ENCODE results near the gene EGFLAM.

Gene EGFLAM

DNA sequence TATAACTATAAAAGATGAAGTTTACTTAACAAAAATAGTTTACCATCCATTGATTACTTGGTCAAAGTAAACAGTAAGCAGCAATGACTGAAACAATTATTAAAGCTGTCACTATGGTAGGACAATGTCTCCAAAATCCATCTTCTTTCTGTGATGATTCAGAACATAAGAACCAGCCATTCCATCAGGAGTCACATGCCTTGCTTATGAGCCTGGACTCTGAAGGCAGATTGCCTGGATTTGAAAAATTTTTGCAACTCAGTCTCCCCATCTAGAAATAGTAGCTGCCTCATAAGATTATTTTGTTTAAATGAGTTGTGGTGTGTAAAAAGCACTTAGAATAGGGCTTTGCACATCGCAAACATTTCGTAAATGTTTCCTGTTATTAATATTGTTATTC, 161.9 kb downstream of the EGFLAM start:
- TF ChIP-seq ZNF274 (IDR thresholded peaks at IDR 0.05; ENCODE audit: low read depth, low read length), result no peak
- no peak overlapping the region for H3K4me3 ChIP-seq (ENCODE audit: low read length)

DNA sequence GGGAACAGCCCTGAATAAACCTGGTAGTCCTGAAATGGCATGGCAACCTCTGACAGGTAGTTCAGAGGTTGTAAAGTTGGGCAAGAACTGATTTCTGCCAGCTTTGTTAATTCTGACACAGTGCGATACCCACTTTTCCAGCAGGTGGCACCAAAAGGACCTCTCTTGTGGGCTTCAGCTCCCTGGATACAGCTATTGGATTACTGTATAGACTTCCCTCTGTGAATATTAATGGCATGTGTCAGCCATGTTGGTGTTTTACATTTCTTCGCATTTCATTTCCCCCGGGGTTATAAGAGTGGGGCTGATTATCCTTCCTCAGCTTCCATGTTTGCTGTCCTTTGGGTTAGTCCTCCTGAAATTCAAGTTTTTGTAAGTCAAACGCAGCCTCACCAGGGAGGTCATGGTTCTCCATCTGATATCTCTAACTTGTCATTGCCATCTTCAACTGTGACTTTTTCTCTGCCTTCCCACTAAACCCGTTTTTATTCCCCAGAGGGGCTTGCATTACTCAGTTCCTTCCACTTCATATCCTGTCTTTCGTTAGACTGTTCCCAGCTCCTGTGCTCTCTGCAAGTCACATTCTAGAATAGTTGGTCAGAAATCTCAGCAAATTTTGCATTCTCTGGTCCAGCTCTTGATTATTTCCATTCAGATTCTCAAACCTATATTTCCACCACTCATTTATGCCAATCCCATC, 162.5 kb downstream of the EGFLAM start:
- no peak overlapping the region for H3K4me3 ChIP-seq (ENCODE audit: low read length)
- no peak for TF ChIP-seq ZNF274 (IDR thresholded peaks at IDR 0.05; ENCODE audit: low read depth, low read length)

DNA sequence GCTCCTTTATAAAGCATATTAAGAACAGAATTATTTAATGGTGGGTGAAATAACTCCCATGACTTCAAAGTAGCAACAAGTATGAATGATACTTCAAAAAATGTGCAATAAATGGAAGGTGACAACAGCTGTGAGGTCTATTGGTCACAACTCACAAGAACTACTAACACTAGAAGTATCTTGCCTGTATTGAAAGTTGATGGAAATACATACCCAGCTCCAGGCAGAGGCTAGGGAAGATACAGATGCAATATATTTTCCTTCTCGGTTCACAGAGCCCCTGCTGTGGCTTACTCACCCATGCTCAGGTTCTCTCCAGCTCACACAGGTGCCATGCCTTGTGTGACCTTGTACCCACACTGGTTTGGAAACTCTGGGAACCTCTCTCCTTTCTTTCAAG, 164.3 kb downstream of the EGFLAM start:
- no peak for TF ChIP-seq ZNF274 (IDR thresholded peaks at IDR 0.05; ENCODE audit: low read depth, low read length)
- no peak overlapping the region for H3K4me3 ChIP-seq (ENCODE audit: low read length)

DNA sequence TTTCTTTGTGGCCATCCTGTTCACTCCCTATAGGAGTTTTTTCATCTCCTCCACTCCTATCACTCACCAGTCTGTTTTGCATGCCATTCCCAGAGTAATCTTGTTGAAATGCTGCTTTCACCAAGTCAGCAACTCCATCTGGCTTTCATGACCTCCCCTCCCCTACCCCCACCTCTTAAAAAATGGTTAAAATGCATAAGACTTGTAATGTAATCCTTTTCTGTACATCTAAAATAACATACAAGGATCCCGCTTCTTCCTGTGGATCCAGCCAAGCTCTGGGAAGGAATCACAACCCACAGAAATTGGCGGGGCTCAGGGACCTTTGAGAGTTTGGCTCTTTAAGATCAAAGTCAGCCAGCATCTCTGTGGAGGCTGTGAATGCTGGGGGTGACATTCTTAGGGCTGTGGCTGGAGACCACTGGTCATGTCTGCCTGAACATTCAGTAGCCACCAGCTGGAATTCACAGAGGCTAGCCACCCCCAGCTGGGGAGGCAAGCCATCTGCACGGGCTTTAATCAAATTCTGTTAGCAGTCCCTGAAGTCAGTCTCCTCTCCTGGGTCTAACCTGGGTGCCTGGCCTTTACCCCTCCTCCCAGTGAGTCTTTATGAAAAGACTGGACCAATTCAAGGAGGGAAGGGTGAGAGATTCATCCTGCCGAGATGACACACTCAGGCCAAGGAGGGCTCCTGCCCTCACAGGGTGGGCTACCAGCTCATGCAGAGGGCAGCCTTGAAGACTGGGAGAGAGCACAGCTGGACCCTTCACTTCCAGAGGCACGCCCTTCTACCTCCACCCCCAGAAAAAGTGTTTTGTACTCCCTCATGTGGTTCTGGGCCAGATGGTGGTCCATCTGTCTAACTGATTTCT, 165.2 kb downstream of the EGFLAM start:
- H3K4me3 ChIP-seq (ENCODE audit: low read length), result no peak overlapping the region
- TF ChIP-seq ZNF274 (IDR thresholded peaks at IDR 0.05; ENCODE audit: low read depth, low read length), result no peak

DNA sequence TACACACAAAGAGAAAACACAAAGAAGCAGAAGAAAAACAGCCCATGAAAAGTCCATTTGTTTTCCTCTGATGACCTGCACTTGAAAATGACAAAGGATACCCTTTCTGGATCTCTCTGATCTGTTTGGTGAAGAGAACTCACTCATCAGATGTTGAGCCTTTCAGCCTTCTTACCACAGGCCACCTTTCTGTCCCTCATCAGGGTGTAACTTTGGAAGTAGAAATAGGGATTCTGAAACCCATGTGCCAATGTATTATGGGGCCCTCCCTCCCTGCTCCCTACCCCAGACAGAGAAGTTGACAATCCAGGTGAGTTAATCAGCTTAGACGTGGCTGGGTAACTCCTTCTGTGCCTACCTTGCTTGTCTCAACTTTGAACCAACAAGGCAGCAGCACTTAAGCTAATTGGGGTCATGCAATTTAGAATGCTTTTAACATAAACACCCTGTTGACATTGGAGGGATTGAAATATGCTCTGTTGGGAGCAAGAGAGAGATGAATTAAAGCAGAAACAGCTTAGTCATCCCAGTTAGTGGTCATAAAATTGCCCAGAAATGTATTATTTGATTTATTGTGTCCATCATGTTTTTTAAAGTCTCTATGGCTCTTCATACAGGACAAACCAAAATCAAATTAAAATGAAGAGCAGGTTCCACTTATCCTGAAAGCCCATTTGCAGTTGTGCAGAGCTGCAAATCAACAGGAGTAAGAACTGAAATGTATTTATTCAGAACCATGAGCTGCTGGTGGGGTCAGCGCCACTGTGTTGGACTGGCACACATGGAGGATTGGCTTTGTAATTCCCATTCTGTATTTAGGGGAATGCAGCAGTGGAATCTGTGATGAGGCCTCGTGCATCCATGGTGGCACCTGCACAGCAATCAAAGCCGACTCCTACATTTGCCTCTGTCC, 166.0 kb downstream of the EGFLAM start:
- H3K4me3 ChIP-seq (ENCODE audit: low read length), result no peak overlapping the region

DNA sequence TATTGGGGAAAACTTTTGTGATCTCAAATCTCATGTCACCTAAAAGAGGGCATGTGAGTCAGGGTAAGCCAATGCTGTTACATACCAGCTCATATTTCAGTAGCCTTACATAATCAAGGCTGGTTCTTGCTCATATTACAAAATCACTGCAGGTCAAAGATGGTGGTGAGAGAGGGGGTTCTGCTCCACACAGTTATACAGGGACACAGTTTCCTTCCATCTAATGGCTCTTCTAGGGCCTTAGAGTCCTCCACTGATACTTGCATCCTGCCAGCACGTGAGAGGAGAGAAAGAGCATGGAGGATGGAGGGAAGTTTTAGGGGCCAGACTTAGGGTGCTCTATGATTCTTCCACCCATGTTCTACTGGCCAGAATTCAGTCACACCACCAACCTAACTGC, 168.1 kb downstream of the EGFLAM start:
- no peak for TF ChIP-seq ZNF274 (IDR thresholded peaks at IDR 0.05; ENCODE audit: low read depth, low read length)
- no peak overlapping the region for H3K4me3 ChIP-seq (ENCODE audit: low read length)

More for the DNA sequence above, 166.0 kb downstream of the EGFLAM start:
- TF ChIP-seq ZNF274 (IDR thresholded peaks at IDR 0.05; ENCODE audit: low read depth, low read length), result no peak

DNA sequence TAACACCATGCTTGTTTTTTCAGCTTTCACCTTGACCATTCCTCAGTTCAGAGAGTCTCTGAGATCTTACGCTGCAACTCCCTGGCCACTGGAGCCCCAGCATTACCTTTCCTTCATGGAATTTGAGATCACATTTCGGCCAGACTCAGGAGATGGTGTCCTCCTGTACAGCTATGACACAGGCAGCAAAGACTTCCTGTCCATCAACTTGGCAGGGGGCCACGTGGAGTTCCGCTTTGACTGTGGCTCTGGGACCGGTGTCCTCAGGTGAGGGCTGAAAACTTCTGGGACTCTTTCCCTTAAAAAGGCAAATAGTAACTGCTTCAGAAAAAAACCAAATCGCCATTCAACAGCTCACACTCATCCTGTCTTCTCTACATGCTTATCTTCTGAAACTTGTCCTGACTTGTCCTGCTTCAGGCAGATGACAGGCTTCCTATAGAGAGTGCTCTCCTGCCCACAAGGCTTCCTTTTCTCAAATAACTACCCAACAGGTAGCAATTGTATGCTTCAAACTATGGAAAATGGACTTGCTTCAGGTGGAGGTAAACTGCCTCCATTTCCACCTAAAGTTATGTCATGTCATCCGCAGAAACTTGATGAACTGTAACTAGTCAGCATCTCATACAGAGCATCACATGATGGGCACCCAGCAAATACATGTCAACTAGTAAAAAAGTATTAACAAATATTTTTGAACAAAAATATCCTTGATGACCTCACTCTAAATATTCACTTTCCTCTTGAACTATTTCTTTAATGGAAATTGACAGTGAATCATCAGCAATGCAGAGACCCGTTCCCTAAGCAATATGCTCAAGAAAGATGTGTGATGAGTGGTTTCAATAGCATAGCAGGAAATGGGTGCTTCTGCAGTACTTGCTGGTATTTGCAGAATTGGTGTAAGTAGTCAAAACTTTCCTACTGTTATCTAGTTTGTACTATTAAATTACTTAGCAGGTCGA, 168.9 kb downstream of the EGFLAM start:
- no peak for TF ChIP-seq ZNF274 (IDR thresholded peaks at IDR 0.05; ENCODE audit: low read depth, low read length)
- no peak overlapping the region for H3K4me3 ChIP-seq (ENCODE audit: low read length)

DNA sequence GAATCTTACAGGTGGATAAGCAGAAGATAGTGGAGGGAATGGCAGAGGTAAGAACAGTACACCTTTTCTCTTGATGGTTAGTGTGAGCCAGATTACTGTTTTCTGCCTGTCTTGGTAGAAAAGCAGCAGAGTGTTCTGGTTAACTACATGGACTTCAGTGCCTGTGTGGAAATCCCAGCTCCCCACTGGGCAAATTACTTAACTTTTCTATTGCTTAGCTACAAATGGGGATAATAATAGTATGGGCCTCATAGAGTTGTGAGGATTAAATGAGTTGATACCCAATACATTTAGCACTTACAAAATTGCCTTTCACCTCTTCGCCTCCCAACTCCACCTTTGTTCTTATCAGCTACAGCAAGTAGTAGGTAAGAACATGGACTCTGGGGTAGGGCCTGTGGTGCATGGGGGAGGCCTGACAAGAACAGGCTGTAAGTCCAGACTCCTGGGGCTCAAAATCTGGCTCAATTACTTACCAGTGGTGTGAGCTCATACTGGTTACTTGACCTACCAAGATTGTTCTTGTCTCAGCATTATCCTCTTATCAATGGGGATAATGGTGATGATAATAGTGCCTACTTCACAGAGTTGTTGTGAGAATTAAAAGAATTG, 173.0 kb downstream of the EGFLAM start:
- H3K4me3 ChIP-seq (ENCODE audit: low read length), result no peak overlapping the region
- TF ChIP-seq ZNF274 (IDR thresholded peaks at IDR 0.05; ENCODE audit: low read depth, low read length), result no peak

DNA sequence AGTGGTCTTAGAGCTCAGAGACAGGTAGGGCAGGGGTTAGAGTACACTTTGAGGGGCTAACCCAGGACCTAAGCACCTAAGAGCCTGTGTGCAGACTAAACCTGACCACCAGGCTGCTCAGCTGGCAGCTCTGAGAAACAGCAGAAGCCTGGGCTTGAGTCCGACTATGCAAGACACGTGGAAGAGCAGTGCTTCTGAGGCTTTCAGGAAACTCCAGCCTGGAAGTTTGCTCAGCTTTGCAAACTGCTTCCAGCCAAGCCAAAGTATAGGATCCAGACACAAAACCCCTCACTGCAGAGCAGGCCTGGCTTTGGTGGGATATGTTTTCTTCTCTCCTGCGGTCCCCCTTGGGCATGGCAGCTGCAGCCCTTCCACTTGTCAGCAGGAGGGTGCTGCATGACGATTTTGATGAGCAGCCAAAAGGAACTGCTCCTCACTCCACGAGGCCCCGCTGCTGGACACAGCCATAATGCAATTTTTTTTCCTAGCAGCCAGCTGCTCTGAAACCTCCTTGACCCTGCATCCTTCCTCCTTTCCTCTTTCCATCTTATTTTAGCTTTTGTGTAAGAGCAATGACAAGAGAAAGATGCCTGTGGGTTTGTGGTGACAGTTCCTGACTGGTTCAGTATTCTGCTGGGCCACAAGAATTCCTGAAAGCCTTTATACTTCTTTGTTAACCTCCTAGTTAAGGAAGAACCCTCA, 175.0 kb downstream of the EGFLAM start:
- no peak overlapping the region for H3K4me3 ChIP-seq (ENCODE audit: low read length)
- no peak for TF ChIP-seq ZNF274 (IDR thresholded peaks at IDR 0.05; ENCODE audit: low read depth, low read length)

DNA sequence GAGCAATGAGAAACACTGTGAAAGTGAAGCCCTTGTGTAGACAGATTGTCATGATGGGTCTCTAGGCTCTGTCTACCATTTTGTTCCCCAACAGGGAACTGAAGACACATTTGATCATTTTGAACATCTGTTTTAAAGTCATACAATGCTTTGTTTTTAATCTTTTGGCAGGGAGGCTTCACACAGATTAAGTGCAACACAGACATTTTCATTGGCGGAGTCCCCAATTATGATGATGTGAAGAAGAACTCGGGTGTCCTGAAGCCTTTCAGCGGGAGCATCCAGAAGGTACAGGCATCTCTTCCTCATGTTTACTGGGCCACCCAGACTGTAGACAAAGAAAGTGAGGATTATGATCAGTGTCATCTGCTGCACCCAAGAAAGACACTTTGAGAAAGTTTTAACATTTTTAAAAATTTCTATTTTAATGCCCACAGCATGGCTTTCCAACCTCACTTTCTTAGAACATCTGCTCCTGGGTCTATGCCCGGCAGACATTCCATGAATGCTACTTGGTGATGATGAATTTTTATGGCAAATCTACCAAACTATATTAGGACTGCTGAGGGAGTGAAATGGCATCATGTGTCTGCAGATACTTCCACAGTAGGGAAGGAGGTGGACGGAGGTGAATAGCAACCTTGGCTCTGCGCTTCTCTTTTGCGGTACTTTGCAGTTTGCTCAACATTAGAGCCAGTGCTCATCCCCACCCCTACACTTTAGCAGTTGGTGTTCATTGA, 176.8 kb downstream of the EGFLAM start:
- no peak overlapping the region for H3K4me3 ChIP-seq (ENCODE audit: low read length)
- TF ChIP-seq ZNF274 (IDR thresholded peaks at IDR 0.05; ENCODE audit: low read depth, low read length), result no peak

DNA sequence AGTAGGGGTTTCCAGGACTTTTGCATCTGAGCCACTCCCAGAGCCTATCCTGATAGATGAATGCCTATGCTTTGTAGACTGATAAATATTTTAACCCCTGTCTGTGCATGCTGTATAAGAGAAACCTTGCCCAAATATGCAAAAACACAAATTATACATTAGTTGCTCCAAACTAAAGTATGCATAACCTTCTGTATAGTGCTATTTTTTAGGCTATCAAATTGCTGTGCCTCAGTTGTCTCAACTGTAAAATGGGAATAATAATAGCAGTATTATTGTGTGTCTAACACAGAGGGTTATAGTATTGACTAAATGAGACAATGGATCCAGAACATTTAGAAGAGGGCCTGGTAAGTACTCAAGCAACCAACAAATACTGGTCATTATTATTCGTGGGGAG, 180.4 kb downstream of the EGFLAM start:
- H3K4me3 ChIP-seq (ENCODE audit: low read length), result no peak overlapping the region
- TF ChIP-seq ZNF274 (IDR thresholded peaks at IDR 0.05; ENCODE audit: low read depth, low read length), result no peak
